ENCODE results near the gene AP5Z1.

AP5Z1 gene

GRCh38 chr7:4823441-4824119 lies 48.2 kb downstream of the AP5Z1 start:
- no peak for DNase-seq

DNA sequence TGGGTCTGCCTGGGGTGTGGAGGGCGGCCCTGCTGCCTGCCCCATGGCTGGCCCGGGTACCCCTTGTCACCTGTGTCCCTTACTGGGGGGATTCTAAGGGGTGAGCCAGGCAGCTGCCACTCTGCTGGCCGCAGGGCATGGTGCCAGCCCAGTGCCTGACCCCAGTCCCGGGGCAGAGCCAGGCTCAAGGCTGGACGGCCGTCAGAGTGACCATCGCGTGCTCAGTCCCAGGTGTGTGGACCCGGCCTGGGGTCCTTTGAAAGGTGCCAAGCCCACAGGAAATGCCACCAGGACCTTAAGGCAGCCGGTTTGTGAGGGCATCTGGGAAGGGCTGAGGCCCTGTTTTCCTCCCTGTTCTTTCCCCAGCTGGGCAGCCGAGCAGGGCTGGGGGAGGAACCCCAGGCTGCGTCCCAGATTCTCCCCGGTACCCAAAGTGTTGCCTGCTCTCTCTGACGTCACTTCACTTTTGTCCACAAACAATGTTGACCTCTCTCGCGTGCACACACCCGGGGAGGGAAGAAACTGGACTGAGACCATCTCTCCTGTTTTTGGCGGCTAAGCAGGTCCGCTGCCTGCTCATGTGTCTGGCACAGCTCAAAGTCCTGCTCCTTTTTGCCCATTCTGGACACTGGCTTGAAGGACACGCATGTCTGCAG lies 48.8 kb downstream of the AP5Z1 start:
- no peak for DNase-seq

GRCh38 chr7:4825081-4825480 lies 49.7 kb downstream of the AP5Z1 start:
- no peak for DNase-seq

DNA sequence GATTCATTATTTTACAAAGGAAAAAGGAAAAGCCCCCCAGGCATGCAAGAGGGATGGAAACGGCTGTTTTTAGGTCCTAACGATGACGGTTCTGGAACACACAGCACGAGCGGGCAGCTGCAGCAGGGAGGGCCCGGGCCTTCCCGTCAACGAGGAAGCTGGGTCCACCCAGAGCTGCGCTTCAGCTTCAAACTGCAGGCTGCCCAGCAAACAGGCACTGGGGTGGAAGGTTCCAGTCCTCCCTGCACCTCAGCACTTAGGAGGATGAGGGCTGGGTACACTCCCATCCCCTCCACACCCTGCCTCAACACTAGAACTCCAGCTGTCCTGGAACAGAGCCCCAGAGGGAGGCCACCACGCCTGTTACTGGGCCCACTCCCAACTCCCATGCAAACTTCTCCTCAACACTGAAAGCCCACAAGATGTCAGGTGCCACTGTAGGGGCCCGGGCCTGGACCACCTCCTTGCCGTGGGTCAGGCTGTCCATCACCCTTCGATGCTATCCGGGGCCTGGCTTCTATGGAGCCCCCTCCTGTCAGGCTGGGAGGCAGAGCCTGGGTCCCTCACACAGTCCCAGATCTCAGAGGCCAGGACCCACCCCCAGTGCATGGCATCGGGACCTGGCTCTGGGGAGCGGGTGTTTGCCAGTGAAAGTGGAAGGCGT lies 53.4 kb downstream of the AP5Z1 start:
- no peak for DNase-seq

DNA sequence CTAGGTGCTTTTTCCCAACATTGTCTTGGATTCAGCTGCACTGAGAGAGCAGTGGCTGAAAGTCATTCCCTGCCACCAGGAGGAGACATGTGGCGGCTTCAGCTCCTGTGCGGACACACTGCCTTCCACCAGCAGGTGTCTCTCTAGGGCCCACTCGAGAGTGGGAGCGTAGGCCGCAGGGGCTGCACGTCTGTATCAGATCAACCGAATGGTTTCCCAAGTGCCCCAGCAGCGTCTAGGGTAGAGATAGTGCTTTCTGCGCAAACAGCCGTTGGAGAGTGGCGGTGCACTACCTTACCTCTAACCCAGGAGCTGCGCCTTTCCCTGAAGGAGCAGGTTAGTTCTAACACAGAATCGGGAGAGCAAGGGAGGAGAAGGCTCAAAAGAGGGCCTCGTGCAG lies 54.8 kb downstream of the AP5Z1 start:
- DNase-seq: peak in 3 of 5 experiments; percentile 14 to 56 (median 34)

DNA sequence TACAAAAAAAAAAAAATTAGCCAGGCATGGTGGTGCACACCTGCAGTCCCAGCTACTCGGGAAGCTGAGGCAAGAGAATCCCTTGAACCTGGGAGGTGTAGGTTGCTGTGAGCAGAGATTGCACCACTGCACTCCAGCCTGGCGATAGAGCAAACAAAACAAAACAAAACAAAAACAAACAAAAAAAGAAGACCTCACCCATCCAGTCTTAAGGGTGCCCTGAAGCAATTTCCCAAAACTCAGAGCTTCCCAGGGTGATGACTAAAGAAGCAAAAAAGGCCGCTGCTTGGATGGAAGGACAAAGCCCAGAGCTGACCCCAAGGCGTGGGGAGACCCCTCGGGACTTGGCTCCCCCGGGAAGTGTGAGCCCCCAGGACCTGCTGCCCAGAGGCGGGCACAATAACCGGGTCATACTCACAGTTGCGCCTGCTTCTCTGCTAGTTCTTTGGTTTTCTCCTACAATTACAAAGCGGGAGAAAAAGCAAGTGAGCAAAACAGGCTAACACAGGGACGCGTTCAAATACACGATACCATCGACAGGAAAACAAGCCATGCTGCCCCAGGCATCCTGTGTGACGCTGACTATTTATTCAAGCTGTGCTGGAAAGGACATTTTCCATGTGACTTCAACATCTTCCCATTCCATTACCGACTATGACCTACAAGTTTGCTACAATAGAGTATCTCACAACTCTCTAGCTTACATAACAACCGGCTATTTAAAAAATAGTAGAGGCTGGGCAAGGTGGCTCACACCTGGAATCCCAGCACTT lies 56.5 kb downstream of the AP5Z1 start:
- DNase-seq: no peak

- no peak for DNase-seq
Observed at GRCh38 chr7:4832711-4833110, 57.3 kb downstream of the AP5Z1 start.

- DNase-seq: no peak
Observed at GRCh38 chr7:4833176-4833575, 57.8 kb downstream of the AP5Z1 start.

DNA sequence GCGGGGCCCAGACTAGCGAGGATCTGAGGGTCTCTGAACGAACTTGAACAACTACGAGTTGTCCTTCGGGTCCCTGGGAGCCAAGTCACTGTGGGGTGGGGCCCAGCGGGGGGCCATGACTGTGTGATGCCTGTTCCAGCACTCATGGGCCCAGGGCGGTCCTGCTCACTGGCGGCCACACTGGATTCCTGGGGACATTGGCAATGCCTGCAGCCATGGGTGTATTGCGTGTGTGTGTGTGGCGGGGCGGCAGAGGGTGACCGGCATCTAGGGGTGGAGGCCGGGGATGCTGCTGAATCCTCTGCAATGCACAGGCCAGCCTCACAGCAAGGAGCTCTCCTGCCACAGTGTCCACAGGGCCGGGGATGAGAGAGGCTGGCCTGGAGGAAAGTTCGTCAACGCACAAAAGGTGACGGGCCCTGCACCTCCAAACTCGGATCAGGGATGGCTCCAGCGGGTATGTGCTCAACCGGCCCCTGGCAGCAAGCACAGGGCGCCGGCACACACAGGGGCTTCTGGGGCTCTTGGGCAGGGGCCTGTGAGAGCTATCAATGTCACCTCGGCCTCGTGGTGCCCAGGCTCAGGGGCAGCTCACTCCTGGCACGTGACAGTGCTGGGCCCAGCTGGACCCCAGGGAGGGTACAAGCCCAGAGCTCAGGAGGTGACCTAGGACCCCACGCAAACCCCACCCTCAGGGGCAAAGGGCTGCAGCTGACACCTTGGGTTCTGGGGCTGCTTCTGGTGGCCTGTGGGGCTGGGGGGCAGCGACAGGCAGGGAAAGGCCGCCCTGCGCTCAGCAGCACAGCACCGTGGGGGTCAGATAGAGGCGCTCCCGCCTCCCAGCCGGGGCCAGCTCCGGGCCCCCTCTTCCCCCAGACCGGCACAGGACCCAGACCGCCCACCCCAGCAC lies 58.5 kb downstream of the AP5Z1 start:
- DNase-seq: no peak

GRCh38 chr7:4834601-4835397 lies 59.4 kb downstream of the AP5Z1 start:
- no peak for DNase-seq

- no peak for DNase-seq
Observed at GRCh38 chr7:4835398-4836205, 60.2 kb downstream of the AP5Z1 start.

GRCh38 chr7:4836206-4836661 lies 60.8 kb downstream of the AP5Z1 start:
- no peak for DNase-seq

- DNase-seq: no peak
Observed at GRCh38 chr7:4837041-4837802, 61.8 kb downstream of the AP5Z1 start.

DNA sequence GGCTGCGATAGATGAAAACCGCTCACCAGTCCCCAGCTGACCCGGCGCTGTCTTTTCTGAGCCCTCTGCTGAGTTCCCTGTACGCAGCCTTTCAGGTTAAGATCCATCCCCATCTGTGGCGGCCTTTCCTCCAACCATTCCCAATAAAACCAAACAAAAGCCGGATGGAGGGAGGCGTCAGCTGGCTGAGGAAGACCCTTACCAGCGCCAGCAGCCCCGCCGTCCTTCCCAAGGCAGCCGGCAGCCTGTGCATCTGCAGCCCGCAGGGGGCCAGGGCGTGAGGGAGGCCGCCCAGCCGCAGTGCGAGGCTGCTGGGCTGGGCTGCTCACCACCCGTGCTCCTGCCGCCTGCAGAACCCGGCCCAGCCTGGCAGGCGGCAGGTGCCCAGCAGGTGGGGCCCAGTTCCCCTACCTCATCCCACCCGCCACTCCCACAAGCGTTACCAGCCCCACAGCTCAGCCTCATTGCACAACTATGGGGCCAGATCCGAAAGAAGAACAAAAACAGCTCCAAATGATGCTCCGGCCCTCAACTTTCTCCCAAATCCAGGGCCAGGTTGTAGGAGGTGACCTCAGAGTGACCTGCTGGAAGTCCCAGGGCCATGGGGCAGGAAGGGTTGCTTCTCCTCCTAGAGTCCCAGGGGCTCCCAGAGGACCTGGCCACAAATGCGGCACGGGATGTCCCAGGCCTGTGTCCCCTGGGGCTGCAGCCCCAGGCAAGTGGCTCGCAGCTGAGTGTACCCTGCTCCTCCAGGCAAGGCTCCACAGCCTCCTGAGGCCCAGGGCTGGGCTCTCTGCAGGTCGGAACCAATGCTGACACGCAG lies 62.6 kb downstream of the AP5Z1 start:
- DNase-seq: no peak

GRCh38 chr7:4838626-4839334 lies 63.4 kb downstream of the AP5Z1 start:
- no peak for DNase-seq

DNA sequence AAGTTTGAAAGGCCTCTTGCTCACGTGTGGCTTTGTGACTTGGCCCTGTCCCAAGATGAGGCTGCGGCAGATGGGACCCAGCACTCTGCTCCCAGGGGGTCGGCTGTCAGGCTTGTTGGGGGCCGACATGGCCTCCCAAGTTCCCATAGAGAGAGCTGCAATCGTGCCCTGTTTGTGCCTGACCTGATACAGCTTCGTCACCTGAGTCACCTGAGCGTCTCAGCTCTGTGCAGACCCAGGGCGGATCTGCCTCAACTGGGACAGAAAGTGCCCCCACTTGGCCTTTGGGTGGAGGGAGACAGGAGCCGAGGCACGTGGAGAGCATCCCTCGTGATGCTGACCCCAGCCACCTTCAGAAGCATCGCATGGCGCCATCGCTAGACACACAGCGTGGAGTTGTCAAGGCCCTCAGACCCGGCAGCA lies 64.7 kb downstream of the AP5Z1 start:
- DNase-seq: no peak

Measured in T-helper 2 cell (primary cell).